Neuronal stem cell (in vitro differentiated cells): Measurements from ENCODE around the gene BLOC1S2.
A peak's percentile ranks its signal among the peaks of the same experiment; 100 is the strongest.

Experiments
- DNase-seq: peaks from one replicate; pipeline ENCODE4 v3.0.0-alpha.2; 2013; ENCODE audit warnings: low spot score
- H2AFZ ChIP-seq: one replicate; pipeline ENCODE4 v1.6.1; 2013; ENCODE audit warnings: mild to moderate bottlenecking, low read length, inconsistent platforms
- H2AK5ac ChIP-seq: 2 replicates; pipeline ENCODE4 v1.6.1; 2013; ENCODE audit warnings: low read depth, mild to moderate bottlenecking, inconsistent platforms, low read length, moderate library complexity, mixed read lengths
- H2BK120ac ChIP-seq: 2 replicates; pipeline ENCODE4 v1.6.1; 2013; ENCODE audit warnings: low read depth, mild to moderate bottlenecking, inconsistent platforms, low read length, moderate library complexity, mixed read lengths
- H2BK12ac ChIP-seq: one replicate; pipeline ENCODE4 v1.6.1; 2013; ENCODE audit warnings: low read length, inconsistent platforms
- H2BK15ac ChIP-seq: 2 replicates; pipeline ENCODE4 v1.6.1; 2013; ENCODE audit warnings: mild to moderate bottlenecking, low read length, inconsistent platforms, mixed read lengths
- H2BK5ac ChIP-seq: one replicate; pipeline ENCODE4 v1.6.1; 2013; ENCODE audit warnings: inconsistent platforms, mild to moderate bottlenecking, low read length, moderate library complexity
- H3K14ac ChIP-seq: one replicate; pipeline ENCODE4 v1.6.1; 2013; ENCODE audit warnings: low read length, inconsistent platforms
- H3K18ac ChIP-seq: 2 replicates; pipeline ENCODE4 v1.6.1; 2013; ENCODE audit warnings: low read length, inconsistent platforms
- H3K23ac ChIP-seq: 2 replicates; pipeline ENCODE4 v1.6.1; 2013; ENCODE audit warnings: low read depth, mild to moderate bottlenecking, mixed read lengths, low read length, inconsistent platforms; ENCODE audit not compliant: poor library complexity
- H3K27ac ChIP-seq: replicated peaks from 3 replicates; pipeline ENCODE4 v1.5.1; 2013; ENCODE audit warnings: low read length, inconsistent platforms
- H3K27me3 ChIP-seq, 3 experiments: 2 replicates each; pipeline ENCODE4 v1.6.1; 2013; ENCODE audit warnings: low read length in 3 of 3, mild to moderate bottlenecking in 2 of 3, inconsistent platforms in 1 of 3, low read depth in 1 of 3, mixed read lengths in 1 of 3, moderate library complexity in 1 of 3; ENCODE audit not compliant: control insufficient read depth in 3 of 3, insufficient read depth in 3 of 3
- H3K36me3 ChIP-seq, 2 donors: replicated peaks in 1 of 2; 2 replicates each; pipeline ENCODE4 v1.6.1; 2013; ENCODE audit warnings: low read length in 2 of 2; ENCODE audit not compliant: control insufficient read depth in 2 of 2, insufficient read depth in 2 of 2
- H3K4ac ChIP-seq: 2 replicates; pipeline ENCODE4 v1.6.1; 2013; ENCODE audit warnings: inconsistent platforms, mild to moderate bottlenecking, low read length, moderate library complexity
- H3K4me1 ChIP-seq, 2 donors: 1 replicate in 1 of 2; 2 replicates in 1 of 2; pipeline ENCODE4 v1.6.1; 2013; ENCODE audit warnings: low read length in 2 of 2, low read depth in 1 of 2; ENCODE audit not compliant: control insufficient read depth in 2 of 2, insufficient read depth in 1 of 2
- H3K4me2 ChIP-seq: one replicate; pipeline ENCODE4 v1.6.1; 2013; ENCODE audit warnings: mild to moderate bottlenecking, low read length, inconsistent platforms; ENCODE audit not compliant: insufficient read depth, poor library complexity, severe bottlenecking
- H3K4me3 ChIP-seq, 2 donors: 2 replicates each; pipeline ENCODE4 v1.5.1; 2013; ENCODE audit warnings: low read length in 2 of 2, mild to moderate bottlenecking in 2 of 2, inconsistent platforms in 1 of 2, moderate library complexity in 1 of 2
- H3K79me1 ChIP-seq: one replicate; pipeline ENCODE4 v1.6.1; 2013; ENCODE audit warnings: low read depth, mild to moderate bottlenecking, inconsistent platforms, low read length, moderate library complexity
- H3K9ac ChIP-seq: one replicate; pipeline ENCODE4 v1.6.1; 2013; ENCODE audit warnings: mild to moderate bottlenecking, low read depth, low read length, inconsistent platforms; ENCODE audit not compliant: poor library complexity
- H3K9me3 ChIP-seq, 2 donors: replicated peaks in 1 of 2; 2 replicates each; pipeline versions ENCODE3 to v1.6.1; 2013; ENCODE audit warnings: low read length in 2 of 2, mild to moderate bottlenecking in 2 of 2, inconsistent platforms in 1 of 2, low read depth in 1 of 2, mixed read lengths in 1 of 2, moderate library complexity in 1 of 2; ENCODE audit not compliant: control insufficient read depth in 2 of 2, insufficient read depth in 1 of 2
- H4K8ac ChIP-seq: one replicate; pipeline ENCODE4 v1.6.1; 2013; ENCODE audit warnings: low read depth, mild to moderate bottlenecking, inconsistent platforms, low read length, moderate library complexity
- H4K91ac ChIP-seq: one replicate; pipeline ENCODE4 v1.6.1; 2013; ENCODE audit warnings: low read length, low read depth, mild to moderate bottlenecking, inconsistent platforms; ENCODE audit not compliant: poor library complexity
- WGBS, 2 donors: extraction: QIAGEN DNeasy Blood & Tissue Kit; methylation state at CpG; one replicate each; pipeline ENCODE4 v1.1.7; 2013; ENCODE audit warnings: missing lambda C conversion rate in 2 of 2, mixed read lengths in 1 of 2; ENCODE audit not compliant: insufficient read length in 2 of 2, insufficient replicate concordance in 1 of 2; ENCODE audit errors: extremely low coverage in 2 of 2; 5-methylcytosine and 5-hydroxymethylcytosine counted together

The BLOC1S2 gene

DNA sequence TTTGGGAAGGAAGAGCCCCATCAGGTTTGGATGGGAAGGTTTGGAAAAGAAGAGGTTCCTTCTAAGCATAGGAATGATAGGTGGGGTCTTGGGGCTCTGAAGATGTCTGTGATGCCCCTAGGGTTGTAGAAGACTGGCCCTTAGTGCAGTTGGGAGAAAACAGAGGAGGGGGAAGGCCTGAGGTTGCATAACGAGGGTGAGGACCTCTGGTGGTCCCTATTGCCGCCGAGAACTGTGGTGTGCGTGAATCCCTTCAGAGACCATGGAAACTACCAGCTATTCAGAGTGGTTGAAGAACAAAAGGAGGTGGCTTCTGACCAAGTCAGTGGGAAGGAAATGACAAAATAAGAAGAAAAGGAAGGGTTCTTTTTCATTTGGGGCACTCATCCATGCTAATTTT is 46.6 kb upstream of the BLOC1S2 start:
- no peak overlapping the region for H3K4me2 ChIP-seq
- H4K8ac ChIP-seq = no peak overlapping the region
- H3K18ac ChIP-seq = no peak overlapping the region
- no CpG with 5 or more reads among the region's 4 CpGs for WGBS, 2 donors
- no peak for DNase-seq
- H3K14ac ChIP-seq = no peak overlapping the region
- H2AK5ac ChIP-seq = no peak overlapping the region
- no peak overlapping the region for H2BK15ac ChIP-seq
- H2BK12ac ChIP-seq = no peak overlapping the region
- H2BK120ac ChIP-seq = no peak overlapping the region
- H4K91ac ChIP-seq = no peak overlapping the region
- H3K9me3 ChIP-seq = no peaks in the 10 kb centered on the region
- H2AFZ ChIP-seq = no peak overlapping the region
- peaks cover 0 to 30% (median 0%) of the 10 kb centered on the region in 3 experiments for H3K27me3 ChIP-seq
- no peak overlapping the region for H3K27ac ChIP-seq
- peaks cover 6 to 12% of the 10 kb centered on the region in 2 donors for H3K4me1 ChIP-seq
- no peaks in the 10 kb centered on the region for H3K79me1 ChIP-seq
- no peak overlapping the region for H3K4ac ChIP-seq
- no peak overlapping the region for H3K9ac ChIP-seq
- no peak overlapping the region for H2BK5ac ChIP-seq
- no peak overlapping the region for H3K23ac ChIP-seq
- H3K36me3 ChIP-seq = no peaks in the 10 kb centered on the region
- no peak overlapping the region for H3K4me3 ChIP-seq

DNA sequence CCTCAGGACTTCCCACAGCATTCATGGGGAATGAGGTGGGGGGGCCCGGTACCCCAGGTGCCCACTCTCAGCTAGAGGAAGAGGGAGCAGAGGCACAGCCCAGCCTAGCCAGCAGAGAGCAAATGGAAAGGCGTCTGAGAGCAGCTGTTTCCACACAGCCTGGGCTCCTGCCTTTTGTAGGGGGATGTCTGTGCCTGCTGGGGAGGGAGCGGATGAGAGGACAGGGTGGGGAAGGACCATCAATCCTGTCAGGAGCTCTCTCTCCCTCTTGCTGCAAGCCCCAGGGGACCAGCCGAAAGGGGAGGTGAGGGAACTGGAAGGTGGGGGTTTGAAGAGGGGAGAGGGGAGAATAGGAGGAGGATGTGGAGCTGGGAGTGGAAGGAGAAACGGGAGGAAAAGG is 43.6 kb upstream of the BLOC1S2 start, which contains the start of gene PKD2L1:
PKD2L1 (minus strand) TSS at position 150 of the 400 bp plus-strand sequence; CDS start at position 25, 125 bp downstream.
- Histone ChIP-seq H3K27me3 (peaks cover 0 to 60% (median 0%) of the 10 kb centered on the region in 3 experiments), H4K91ac (no peak within 1 kb of the TSS), H2AFZ (peak within 1 kb of the TSS; percentile 26), H2BK15ac (peak within 1 kb of the TSS; percentile 62), H3K14ac (no peak within 1 kb of the TSS), H4K8ac (no peak within 1 kb of the TSS), H3K27ac (no peak within 1 kb of the TSS), H3K36me3 (no peaks in the 10 kb centered on the region), H3K4me2 (no peak within 1 kb of the TSS), H3K18ac (no peak within 1 kb of the TSS), H3K79me1 (no peaks in the 10 kb centered on the region), H2AK5ac (peak within 1 kb of the TSS; percentile 9), H2BK12ac (no peak within 1 kb of the TSS), H3K4ac (no peak within 1 kb of the TSS), H3K9me3 (no peaks in the 10 kb centered on the region), H3K4me3 (no peak within 1 kb of the TSS), H3K4me1 (peaks cover 6 to 12% of the 10 kb centered on the region in 2 donors), H2BK5ac (no peak within 1 kb of the TSS), H3K9ac (peak within 1 kb of the TSS; percentile 60), H3K23ac (peak within 1 kb of the TSS; percentile 28), H2BK120ac (peak within 1 kb of the TSS; percentile 37)
- DNase-seq = no peak
- WGBS, 2 donors = no CpG with 5 or more reads among the region's 5 CpGs

DNA sequence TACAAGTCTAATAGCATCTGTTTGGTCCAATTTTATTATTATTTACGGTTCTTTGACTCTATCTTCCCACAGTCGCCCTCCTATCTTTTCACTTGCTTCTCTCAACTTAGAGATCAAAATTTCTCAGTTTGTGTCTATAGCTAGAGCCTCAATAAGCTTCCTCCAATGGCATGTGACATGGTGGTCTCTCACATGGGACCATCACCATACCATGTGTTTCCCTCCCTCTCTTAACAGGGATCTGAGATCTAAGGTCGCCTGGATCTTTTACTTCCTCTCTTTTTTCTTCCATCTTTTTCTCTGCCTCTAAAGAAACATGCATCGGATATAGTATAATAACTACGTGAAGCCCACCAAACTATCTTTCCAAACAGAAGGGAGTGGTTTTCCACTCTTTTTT is 41.7 kb upstream of the BLOC1S2 start:
- no peak overlapping the region for H3K4me3 ChIP-seq
- H3K14ac ChIP-seq = no peak overlapping the region
- no peak overlapping the region for H2AFZ ChIP-seq
- no peak overlapping the region for H2BK12ac ChIP-seq
- no peaks in the 10 kb centered on the region for H3K36me3 ChIP-seq
- H3K9ac ChIP-seq = no peak overlapping the region
- DNase-seq = no peak
- H3K9me3 ChIP-seq = no peaks in the 10 kb centered on the region
- H3K79me1 ChIP-seq = no peaks in the 10 kb centered on the region
- H2BK15ac ChIP-seq = no peak overlapping the region
- peaks cover 0 to 64% (median 0%) of the 10 kb centered on the region in 3 experiments for H3K27me3 ChIP-seq
- H3K27ac ChIP-seq = no peak overlapping the region
- no CpG with 5 or more reads among the region's 5 CpGs for WGBS, 2 donors
- H3K4me2 ChIP-seq = no peak overlapping the region
- no peak overlapping the region for H2BK120ac ChIP-seq
- no peak overlapping the region for H3K23ac ChIP-seq
- H3K18ac ChIP-seq = no peak overlapping the region
- no peak overlapping the region for H3K4ac ChIP-seq
- no peak overlapping the region for H2AK5ac ChIP-seq
- no peak overlapping the region for H4K8ac ChIP-seq
- no peak overlapping the region for H2BK5ac ChIP-seq
- H4K91ac ChIP-seq = no peak overlapping the region
- peaks cover 3 to 6% of the 10 kb centered on the region in 2 donors for H3K4me1 ChIP-seq

DNA sequence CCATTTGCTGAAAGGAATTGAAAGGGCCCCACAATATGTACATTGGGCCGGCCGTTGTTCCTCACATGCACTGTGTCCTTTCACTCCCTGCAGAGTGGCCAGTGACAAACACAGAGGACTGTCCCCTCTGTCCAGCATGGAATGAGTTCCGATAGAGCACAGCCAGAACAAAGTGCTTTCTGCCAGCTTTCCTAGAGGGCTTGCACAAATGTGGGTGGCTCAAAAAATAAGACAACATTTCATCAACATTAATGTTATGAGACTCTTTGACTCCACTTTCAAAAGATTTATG is 41.2 kb upstream of the BLOC1S2 start:
- Histone ChIP-seq H2BK5ac (no peak overlapping the region), H2BK12ac (no peak overlapping the region), H3K4me1 (peaks cover 0 to under 1% of the 10 kb centered on the region in 2 donors), H3K4me2 (no peak overlapping the region), H3K27ac (no peak overlapping the region), H4K8ac (no peak overlapping the region), H3K23ac (no peak overlapping the region), H3K79me1 (no peaks in the 10 kb centered on the region), H3K4ac (no peak overlapping the region), H2BK15ac (no peak overlapping the region), H3K27me3 (peaks cover 0 to 64% (median 0%) of the 10 kb centered on the region in 3 experiments), H3K14ac (no peak overlapping the region), H2BK120ac (no peak overlapping the region), H3K9ac (no peak overlapping the region), H2AK5ac (no peak overlapping the region), H3K9me3 (no peaks in the 10 kb centered on the region), H2AFZ (no peak overlapping the region), H3K4me3 (no peak overlapping the region), H3K36me3 (no peaks in the 10 kb centered on the region), H3K18ac (no peak overlapping the region), H4K91ac (no peak overlapping the region)
- WGBS, 2 donors = no CpG with 5 or more reads among the region's 3 CpGs
- DNase-seq = no peak
